Measurements from ENCODE around the gene ACOX2. TPM values are rescaled to one million over a fixed set of nuclear protein-coding genes. Genes with fewer than 3 reads are reported as not detected.

Gene ACOX2
- total and polyA plus RNA-seq, 4 donors = 74.3 to 214 (median 141) TPM

GRCh38 chr3:58584690-58585004, 47.7 kb upstream of the ACOX2 start:
- H3K4me1 ChIP-seq (ENCODE audit: control insufficient read depth in 4 of 4, insufficient read depth in 4 of 4, low read length in 3 of 4) = peaks cover 3 to 10% (median 6%) of the 10 kb centered on the region in 4 donors
- H3K4me3 ChIP-seq (ENCODE audit: low read depth in 1 of 3, low read length in 3 of 3) = peak overlapping the region; percentile 61 to 92 (median 61)
- H3K27me3 ChIP-seq (ENCODE audit: control insufficient read depth in 4 of 4, insufficient read depth in 4 of 4, low read length in 3 of 4) = no peaks in the 10 kb centered on the region
- peak overlapping the region in 1 of 2 donors; percentile 93 for H3K9ac ChIP-seq (ENCODE audit: low read depth in 1 of 2, low read length in 2 of 2)
- no peak for DNase-seq (ENCODE audit: low spot score)
- H3K27ac ChIP-seq (ENCODE audit: low read depth in 1 of 2, low read length in 2 of 2) = peak overlapping the region in 1 of 2 donors; percentile 82
- no peaks in the 10 kb centered on the region for H3K9me3 ChIP-seq (ENCODE audit: control insufficient read depth in 4 of 4, low read length in 3 of 4)
- TF ChIP-seq YY1 (IDR thresholded peaks at IDR 0.05) (no peak), FOXA1 (IDR thresholded peaks at IDR 0.05) (no peak), JUND (IDR thresholded peaks at IDR 0.05) (no peak), SP1 (IDR thresholded peaks at IDR 0.05) (no peak), TAF1 (conservative IDR thresholded peaks at IDR 0.05) (no peak), NR2F2 (IDR thresholded peaks at IDR 0.05) (no peak), GABPA (IDR thresholded peaks at IDR 0.05 in 1 of 2, conservative IDR thresholded peaks at IDR 0.05 in 1 of 2) (no peak), HNF4G (IDR thresholded peaks at IDR 0.05) (no peak)
- H3K36me3 ChIP-seq (ENCODE audit: control insufficient read depth in 4 of 4, insufficient read depth in 3 of 4, low read depth in 1 of 4, low read length in 3 of 4) = no peaks in the 10 kb centered on the region
- WGBS = 44% methylated on average over 10 of the region's 10 CpGs

- H3K9me3 ChIP-seq (ENCODE audit: control insufficient read depth in 4 of 4, low read length in 3 of 4) = no peaks in the 10 kb centered on the region
- 83% methylated on average over 11 of the region's 11 CpGs for whole genome bisulfite sequencing
- H3K9ac ChIP-seq (ENCODE audit: low read depth in 1 of 2, low read length in 2 of 2) = no peak overlapping the region
- no peak for TF ChIP-seq ATF3 (IDR thresholded peaks at IDR 0.05)
- no peak for TF ChIP-seq RAD21 (IDR thresholded peaks at IDR 0.05)
- TF ChIP-seq EGR1 (IDR thresholded peaks at IDR 0.05; ENCODE audit: low read depth in 2 of 2) = no peak
- TF ChIP-seq SP1 (IDR thresholded peaks at IDR 0.05) = no peak
- no peak for TF ChIP-seq FOXA2 (IDR thresholded peaks at IDR 0.05)
- TF ChIP-seq MAX (IDR thresholded peaks at IDR 0.05) = no peak
- TF ChIP-seq NR2F2 (IDR thresholded peaks at IDR 0.05) = no peak
- TF ChIP-seq HNF4A (conservative IDR thresholded peaks at IDR 0.05) = no peak
- no peak for TF ChIP-seq HNF4G (IDR thresholded peaks at IDR 0.05)
- TF ChIP-seq, protein P1, sequence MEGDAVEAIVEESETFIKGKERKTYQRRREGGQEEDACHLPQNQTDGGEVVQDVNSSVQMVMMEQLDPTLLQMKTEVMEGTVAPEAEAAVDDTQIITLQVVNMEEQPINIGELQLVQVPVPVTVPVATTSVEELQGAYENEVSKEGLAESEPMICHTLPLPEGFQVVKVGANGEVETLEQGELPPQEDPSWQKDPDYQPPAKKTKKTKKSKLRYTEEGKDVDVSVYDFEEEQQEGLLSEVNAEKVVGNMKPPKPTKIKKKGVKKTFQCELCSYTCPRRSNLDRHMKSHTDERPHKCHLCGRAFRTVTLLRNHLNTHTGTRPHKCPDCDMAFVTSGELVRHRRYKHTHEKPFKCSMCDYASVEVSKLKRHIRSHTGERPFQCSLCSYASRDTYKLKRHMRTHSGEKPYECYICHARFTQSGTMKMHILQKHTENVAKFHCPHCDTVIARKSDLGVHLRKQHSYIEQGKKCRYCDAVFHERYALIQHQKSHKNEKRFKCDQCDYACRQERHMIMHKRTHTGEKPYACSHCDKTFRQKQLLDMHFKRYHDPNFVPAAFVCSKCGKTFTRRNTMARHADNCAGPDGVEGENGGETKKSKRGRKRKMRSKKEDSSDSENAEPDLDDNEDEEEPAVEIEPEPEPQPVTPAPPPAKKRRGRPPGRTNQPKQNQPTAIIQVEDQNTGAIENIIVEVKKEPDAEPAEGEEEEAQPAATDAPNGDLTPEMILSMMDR (IDR thresholded peaks at IDR 0.05; ENCODE audit: low read depth, low read length, missing input control) = no peak
- TF ChIP-seq FOXA1 (IDR thresholded peaks at IDR 0.05) = no peak
- no peak for TF ChIP-seq JUND (IDR thresholded peaks at IDR 0.05)
- no peak for TF ChIP-seq GABPA (IDR thresholded peaks at IDR 0.05 in 1 of 2, conservative IDR thresholded peaks at IDR 0.05 in 1 of 2)
- no peak for TF ChIP-seq TAF1 (conservative IDR thresholded peaks at IDR 0.05)
- no peak for TF ChIP-seq RXRA (IDR thresholded peaks at IDR 0.05)
- H3K4me1 ChIP-seq (ENCODE audit: control insufficient read depth in 4 of 4, insufficient read depth in 4 of 4, low read length in 3 of 4) = peaks cover 3 to 10% (median 6%) of the 10 kb centered on the region in 4 donors
- no peak overlapping the region for H3K4me3 ChIP-seq (ENCODE audit: low read depth in 1 of 3, low read length in 3 of 3)
- no peak for DNase-seq (ENCODE audit: low spot score)
- no peak overlapping the region for H3K27ac ChIP-seq (ENCODE audit: low read depth in 1 of 2, low read length in 2 of 2)
- no peaks in the 10 kb centered on the region for H3K27me3 ChIP-seq (ENCODE audit: control insufficient read depth in 4 of 4, insufficient read depth in 4 of 4, low read length in 3 of 4)
- H3K36me3 ChIP-seq (ENCODE audit: control insufficient read depth in 4 of 4, insufficient read depth in 3 of 4, low read depth in 1 of 4, low read length in 3 of 4) = no peaks in the 10 kb centered on the region
These were observed 44.5 kb upstream of the ACOX2 start for GRCh38 chr3:58581328-58582091.

GRCh38 chr3:58580826-58581327, 43.9 kb upstream of the ACOX2 start:
- H3K4me3 ChIP-seq (ENCODE audit: low read depth in 1 of 3, low read length in 3 of 3) = no peak overlapping the region
- 61% methylated on average over 4 of the region's 4 CpGs for WGBS

More at GRCh38 chr3:58580826-58581327, 43.9 kb upstream of the ACOX2 start:
- Histone ChIP-seq H3K9me3 (ENCODE audit: control insufficient read depth in 4 of 4, low read length in 3 of 4) (no peaks in the 10 kb centered on the region), H3K9ac (ENCODE audit: low read depth in 1 of 2, low read length in 2 of 2) (no peak overlapping the region), H3K27ac (ENCODE audit: low read depth in 1 of 2, low read length in 2 of 2) (no peak overlapping the region), H3K36me3 (ENCODE audit: control insufficient read depth in 4 of 4, insufficient read depth in 3 of 4, low read depth in 1 of 4, low read length in 3 of 4) (no peaks in the 10 kb centered on the region), H3K27me3 (ENCODE audit: control insufficient read depth in 4 of 4, insufficient read depth in 4 of 4, low read length in 3 of 4) (no peaks in the 10 kb centered on the region), H3K4me1 (ENCODE audit: control insufficient read depth in 4 of 4, insufficient read depth in 4 of 4, low read length in 3 of 4) (peaks cover 3 to 8% (median 6%) of the 10 kb centered on the region in 4 donors)
- TF ChIP-seq FOXA2 (IDR thresholded peaks at IDR 0.05) (peak; percentile 13), RXRA (IDR thresholded peaks at IDR 0.05) (no peak)
- DNase-seq (ENCODE audit: low spot score) = no peak
